Keratinocyte (primary cell): Measurements from ENCODE around the gene NDUFAF4. TPM values are rescaled to one million over a fixed set of nuclear protein-coding genes. Genes with fewer than 3 reads are reported as not detected.

ENCODE experiments used
- DNase-seq: peaks from one replicate; pipeline ENCODE4 v3.0.0-alpha.2; 2011; ENCODE audit warnings: low read depth, missing footprints, low spot score
- FAIRE-seq: peaks from 2 replicates; lab custom pipeline; 2011; peaks lifted over from hg19 to GRCh38; lab: Jason Lieb, UNC
- H2AFZ ChIP-seq: 2 replicates; pipeline ENCODE4 v1.6.0; 2012; ENCODE audit warnings: low read length, control low read depth, inconsistent platforms; ENCODE audit not compliant: control insufficient read depth
- H3K27ac ChIP-seq: 2 replicates; pipeline ENCODE4 v1.5.1; 2011; ENCODE audit warnings: low read length; ENCODE audit not compliant: control insufficient read depth, insufficient read depth
- H3K27me3 ChIP-seq: 3 replicates; pipeline ENCODE4 v1.6.0; 2011; ENCODE audit warnings: low read length; ENCODE audit not compliant: control insufficient read depth, insufficient read depth; ENCODE audit errors: extremely low read depth
- H3K36me3 ChIP-seq, 2 experiments: 2 replicates in 1 of 2; 3 replicates in 1 of 2; pipeline ENCODE4 v1.5.1; 2011; ENCODE audit warnings: low read length in 2 of 2, mild to moderate bottlenecking in 1 of 2; ENCODE audit not compliant: control insufficient read depth in 2 of 2, insufficient read depth in 2 of 2; ENCODE audit errors: extremely low read depth in 1 of 2
- H3K4me1 ChIP-seq: 3 replicates; pipeline ENCODE4 v1.5.1; 2011; ENCODE audit warnings: low read length; ENCODE audit not compliant: control insufficient read depth, insufficient read depth; ENCODE audit errors: extremely low read depth
- H3K4me2 ChIP-seq: 3 replicates; pipeline ENCODE4 v1.6.0; 2011; ENCODE audit warnings: low read depth, low read length; ENCODE audit not compliant: control insufficient read depth, insufficient read depth; ENCODE audit errors: extremely low read depth
- H3K4me3 ChIP-seq, 3 experiments: fragments of 200-600 bp in 1 of 3; sonication (generic) in 1 of 3; 2 replicates in 2 of 3; 3 replicates in 1 of 3; pipeline ENCODE4 v1.5.1; 2011 to 2016; ENCODE audit warnings: low read length in 3 of 3, mild to moderate bottlenecking in 3 of 3, control low read depth in 2 of 3, inconsistent platforms in 1 of 3, low read depth in 1 of 3, mixed read lengths in 1 of 3, mixed run types in 1 of 3, moderate library complexity in 1 of 3; ENCODE audit not compliant: control insufficient read depth in 2 of 3, insufficient read depth in 2 of 3; ENCODE audit errors: extremely low read depth in 1 of 3
- H3K79me2 ChIP-seq: 2 replicates; pipeline ENCODE4 v1.6.0; 2012; ENCODE audit warnings: low read length; ENCODE audit not compliant: control insufficient read depth, insufficient read depth
- H3K9ac ChIP-seq: 3 replicates; pipeline ENCODE4 v1.6.0; 2011; ENCODE audit warnings: low read length; ENCODE audit not compliant: control insufficient read depth, insufficient read depth; ENCODE audit errors: extremely low read depth
- H3K9me1 ChIP-seq: 3 replicates; pipeline ENCODE4 v1.6.0; 2011; ENCODE audit warnings: low read length; ENCODE audit not compliant: control insufficient read depth, insufficient read depth; ENCODE audit errors: extremely low read depth
- H3K9me3 ChIP-seq: 2 replicates; pipeline ENCODE4 v1.5.1; 2012; ENCODE audit warnings: low read depth, low read length; ENCODE audit not compliant: control insufficient read depth
- H4K20me1 ChIP-seq: 3 replicates; pipeline ENCODE4 v1.6.0; 2011; ENCODE audit warnings: low read length; ENCODE audit not compliant: control insufficient read depth, insufficient read depth; ENCODE audit errors: extremely low read depth
- EZH2 ChIP-seq: IDR thresholded peaks from one replicate; pipeline ENCODE4 v1.6.1; 2012; ENCODE audit warnings: inconsistent platforms, mild to moderate bottlenecking, low read length, moderate library complexity
- dilution Hi-C: fragments of 300-500 bp; cut with MboI; formaldehyde crosslinking; loops from one replicate; pipeline ENCODE4 v1.7.0; 2020; ENCODE audit warnings: low sequenced_read_pairs; ENCODE audit not compliant: extremely low pct_ligation_motif_present
- polyA plus RNA-seq, 5 experiments: library from polyadenylated mRNA; depleted of rRNA in 3 of 5; stranded (reverse) in 3 of 5; stranded (forward) in 1 of 5; unstranded in 1 of 5; fragments of >200 nt; gene quantifications; 1 replicate in 1 of 5; 2 replicates in 3 of 5; 3 replicates in 1 of 5; pipeline versions ENCODE4 v1.2.1 to v1.2.3, GENCODE V29; 2011 to 2012; ENCODE audit warnings: missing spikeins in 2 of 5, low read depth in 1 of 5, low replicate concordance in 1 of 5
- TF ChIP-seq, protein P1 (sequence below), 3 experiments: IDR thresholded peaks in 1 of 3; conservative IDR thresholded peaks in 1 of 3; optimal IDR thresholded peaks in 1 of 3; 2 replicates in 2 of 3; 3 replicates in 1 of 3; pipeline versions ENCODE3 to v1.5.1; 2011; ENCODE audit warnings: low read length in 3 of 3, mild to moderate bottlenecking in 3 of 3, moderate library complexity in 2 of 3, control low read depth in 1 of 3, inconsistent platforms in 1 of 3; ENCODE audit not compliant: insufficient read depth in 2 of 3; ENCODE audit errors: extremely low read depth in 1 of 3

The NDUFAF4 gene
- polyA plus RNA-seq, 1 donor (not counting 4 experiments of a cell fraction or from before 2014, with no cell fraction given): 68.3 TPM

DNA sequence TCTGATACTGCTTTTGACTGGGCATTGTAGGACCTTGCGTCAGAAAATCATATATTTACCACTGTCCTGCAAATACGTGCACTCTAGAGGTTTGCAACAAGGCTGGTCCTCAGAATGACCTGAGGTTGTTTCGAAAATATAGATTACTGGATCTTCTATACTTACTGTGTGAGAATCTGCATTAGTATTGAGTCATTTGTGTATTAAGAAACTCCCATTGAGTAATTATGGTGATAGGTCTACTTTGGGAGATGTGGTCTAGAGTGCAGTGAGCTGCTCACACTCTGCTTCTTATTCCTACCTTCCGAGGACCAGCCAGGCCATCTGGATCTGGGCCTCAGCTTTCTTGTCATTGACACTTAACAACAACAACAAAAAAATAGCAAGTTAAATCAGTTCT, 36.4 kb upstream of the NDUFAF4 start:
- Histone ChIP-seq H3K4me3 (no peak overlapping the region), H3K4me1 (peaks cover 5% of the 10 kb centered on the region), H3K79me2 (no peaks in the 10 kb centered on the region), H3K9ac (no peak overlapping the region), H3K27ac (no peak overlapping the region), H3K36me3 (no peaks in the 10 kb centered on the region), H2AFZ (no peak overlapping the region), H3K27me3 (no peaks in the 10 kb centered on the region), H3K4me2 (no peak overlapping the region), H3K9me1 (no peaks in the 10 kb centered on the region), H3K9me3 (no peaks in the 10 kb centered on the region), H4K20me1 (no peaks in the 10 kb centered on the region)
- dilution Hi-C loops: no loop called here
- no peak for TF ChIP-seq EZH2
- TF ChIP-seq, protein P1, sequence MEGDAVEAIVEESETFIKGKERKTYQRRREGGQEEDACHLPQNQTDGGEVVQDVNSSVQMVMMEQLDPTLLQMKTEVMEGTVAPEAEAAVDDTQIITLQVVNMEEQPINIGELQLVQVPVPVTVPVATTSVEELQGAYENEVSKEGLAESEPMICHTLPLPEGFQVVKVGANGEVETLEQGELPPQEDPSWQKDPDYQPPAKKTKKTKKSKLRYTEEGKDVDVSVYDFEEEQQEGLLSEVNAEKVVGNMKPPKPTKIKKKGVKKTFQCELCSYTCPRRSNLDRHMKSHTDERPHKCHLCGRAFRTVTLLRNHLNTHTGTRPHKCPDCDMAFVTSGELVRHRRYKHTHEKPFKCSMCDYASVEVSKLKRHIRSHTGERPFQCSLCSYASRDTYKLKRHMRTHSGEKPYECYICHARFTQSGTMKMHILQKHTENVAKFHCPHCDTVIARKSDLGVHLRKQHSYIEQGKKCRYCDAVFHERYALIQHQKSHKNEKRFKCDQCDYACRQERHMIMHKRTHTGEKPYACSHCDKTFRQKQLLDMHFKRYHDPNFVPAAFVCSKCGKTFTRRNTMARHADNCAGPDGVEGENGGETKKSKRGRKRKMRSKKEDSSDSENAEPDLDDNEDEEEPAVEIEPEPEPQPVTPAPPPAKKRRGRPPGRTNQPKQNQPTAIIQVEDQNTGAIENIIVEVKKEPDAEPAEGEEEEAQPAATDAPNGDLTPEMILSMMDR (optimal IDR thresholded peaks at IDR 0.05 in 1 of 3, IDR thresholded peaks at IDR 0.05 in 1 of 3, conservative IDR thresholded peaks at IDR 0.05 in 1 of 3; ENCODE audit: extremely low read depth in 1 of 3, insufficient read depth in 2 of 3, low read length in 3 of 3): no peak
- DNase-seq (no peak), FAIRE-seq (no peak)

DNA sequence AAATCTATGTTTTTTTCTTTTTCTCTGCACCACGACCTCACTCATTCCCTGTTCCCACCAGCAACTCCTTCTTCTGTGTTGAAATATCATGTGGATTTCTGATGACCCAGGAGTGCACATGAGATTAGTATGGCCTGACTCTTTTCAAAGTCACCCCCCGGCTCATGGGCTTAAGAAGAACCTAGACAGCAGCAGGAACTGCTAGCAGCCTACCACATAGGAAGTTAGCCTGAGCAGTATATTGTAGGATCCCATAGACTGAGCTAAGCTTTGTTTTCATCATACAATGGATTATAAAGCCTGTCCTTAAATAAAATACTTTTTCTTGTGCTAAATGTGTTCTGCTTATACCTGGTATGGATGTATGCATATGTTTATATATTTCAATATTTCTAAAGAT, 33.5 kb upstream of the NDUFAF4 start:
- Histone ChIP-seq H3K4me3 (no peak overlapping the region), H3K9ac (no peak overlapping the region), H3K4me2 (no peak overlapping the region), H4K20me1 (no peaks in the 10 kb centered on the region), H3K9me1 (no peaks in the 10 kb centered on the region), H2AFZ (no peak overlapping the region), H3K36me3 (no peaks in the 10 kb centered on the region), H3K27me3 (peaks cover 7% of the 10 kb centered on the region), H3K27ac (no peak overlapping the region), H3K79me2 (no peaks in the 10 kb centered on the region), H3K4me1 (no peaks in the 10 kb centered on the region), H3K9me3 (no peaks in the 10 kb centered on the region)
- FAIRE-seq (no peak), DNase-seq (no peak)
- dilution Hi-C loops: no loop called here
- no peak for TF ChIP-seq EZH2
- TF ChIP-seq, protein P1 (optimal IDR thresholded peaks at IDR 0.05 in 1 of 3, IDR thresholded peaks at IDR 0.05 in 1 of 3, conservative IDR thresholded peaks at IDR 0.05 in 1 of 3; ENCODE audit: extremely low read depth in 1 of 3, insufficient read depth in 2 of 3, low read length in 3 of 3): no peak
